Right lobe of liver (tissue), 6 donors: ENCODE data around the gene ACTRT2. TPM values are rescaled to one million over a fixed set of nuclear protein-coding genes. Genes with fewer than 3 reads are reported as not detected.

ENCODE experiments used
- ATAC-seq, 4 donors: fragments of 200-7000 bp; cut with Tn5 transposase; one replicate each; pipeline ENCODE4 v1.9.1; 2020; ENCODE audit warnings: mild to moderate bottlenecking in 4 of 4, moderate library complexity in 4 of 4
- DNase-seq, 3 donors: peaks; one replicate each; pipeline ENCODE4 v3.0.0-alpha.2; 2020
- H3K27ac ChIP-seq, 3 donors: fragments of 200-600 bp; one replicate each; pipeline ENCODE4 v1.8.0; 2022
- H3K27me3 ChIP-seq, 2 donors: fragments of 200-600 bp; one replicate each; pipeline ENCODE4 v1.8.0; 2022
- H3K36me3 ChIP-seq, 4 donors: fragments of 200-600 bp; sonication (generic) in 1 of 4; one replicate each; pipeline versions ENCODE4 v1.5.1 to v1.8.0; 2017 to 2022; ENCODE audit warnings: control low read depth in 1 of 4
- H3K4me1 ChIP-seq, 4 donors: fragments of 200-600 bp; sonication (generic) in 1 of 4; one replicate each; pipeline versions ENCODE4 v1.5.1 to v1.8.0; 2017 to 2022; ENCODE audit warnings: control low read depth in 1 of 4
- H3K4me3 ChIP-seq, 3 donors: fragments of 200-600 bp; one replicate each; pipeline ENCODE4 v1.8.0; 2022
- H3K9me3 ChIP-seq, 4 donors: fragments of 200-600 bp; sonication (generic) in 1 of 4; one replicate each; pipeline versions ENCODE4 v1.5.1 to v1.8.0; 2017 to 2022; ENCODE audit warnings: control low read depth in 1 of 4
- POLR2A ChIP-seq: fragments of 450-650 bp; IDR thresholded peaks from one replicate; pipeline ENCODE4 v1.6.1; 2017; ENCODE audit warnings: antibody characterized with exemption, mild to moderate bottlenecking
- WGBS: methylation state at CpG from one replicate; pipeline ENCODE4 v1.1.6; 2018; ENCODE audit warnings: low coverage, low lambda C conversion rate; ENCODE audit not compliant: insufficient coverage; ENCODE audit errors: missing lambda C conversion rate; 5-methylcytosine and 5-hydroxymethylcytosine counted together
- intact Hi-C, 2 donors: fragments of 100-400 bp; cut with DNase I; formaldehyde crosslinking; loops; one replicate each; pipeline versions ENCODE4 v1.11.2 to v1.14.1; 2022
- total RNA-seq, 6 experiments: library from RNA; depleted of rRNA in 2 of 6; stranded (reverse); fragments of >200 nt in 2 of 6; fragmentation: NEBNext Ultra II Directional in 3 of 6; extraction: Animal tissue kit (Norgen Biotek cat#: 25700) in 3 of 6; gene quantifications; one replicate each; pipeline versions ENCODE4 v1.1.0 to v1.2.4, GENCODE V29; 2016 to 2023
- TF ChIP-seq, protein P1 (sequence below), 4 donors: fragments of 200-600 bp in 3 of 4; fragments of 450-650 bp in 1 of 4; IDR thresholded peaks; one replicate each; pipeline versions ENCODE4 v1.5.1 to v1.8.0; 2016 to 2022; ENCODE audit warnings: antibody characterized with exemption in 4 of 4, mild to moderate bottlenecking in 2 of 4
- donor health status: DM: no; HTN: yes; CAD: no.
- donor health status: DM: no; HTN: no; CAD: no.
- donor health status: DM: no; HTN: no; CAD: no.
- donor health status: DM: no; HTN: yes; CAD: no.
- donor health status: DM: no; HTN: yes; CAD: no.

The ACTRT2 gene
- total RNA-seq, 6 experiments from 2014 or later: not detected

GRCh38 chr1:3033790-3034090, 12.5 kb downstream of the ACTRT2 start:
- Histone ChIP-seq H3K9me3 (no peaks in the 10 kb centered on the region), H3K36me3 (no peaks in the 10 kb centered on the region), H3K4me3 (no peak overlapping the region), H3K4me1 (no peaks in the 10 kb centered on the region), H3K27ac (no peak overlapping the region), H3K27me3 (no peaks in the 10 kb centered on the region)
- DNase-seq: no peak
- WGBS: no CpG with 5 or more reads among the region's 4 CpGs
- intact Hi-C loops: no loop called here
- TF ChIP-seq POLR2A: no peak
- TF ChIP-seq, protein P1, sequence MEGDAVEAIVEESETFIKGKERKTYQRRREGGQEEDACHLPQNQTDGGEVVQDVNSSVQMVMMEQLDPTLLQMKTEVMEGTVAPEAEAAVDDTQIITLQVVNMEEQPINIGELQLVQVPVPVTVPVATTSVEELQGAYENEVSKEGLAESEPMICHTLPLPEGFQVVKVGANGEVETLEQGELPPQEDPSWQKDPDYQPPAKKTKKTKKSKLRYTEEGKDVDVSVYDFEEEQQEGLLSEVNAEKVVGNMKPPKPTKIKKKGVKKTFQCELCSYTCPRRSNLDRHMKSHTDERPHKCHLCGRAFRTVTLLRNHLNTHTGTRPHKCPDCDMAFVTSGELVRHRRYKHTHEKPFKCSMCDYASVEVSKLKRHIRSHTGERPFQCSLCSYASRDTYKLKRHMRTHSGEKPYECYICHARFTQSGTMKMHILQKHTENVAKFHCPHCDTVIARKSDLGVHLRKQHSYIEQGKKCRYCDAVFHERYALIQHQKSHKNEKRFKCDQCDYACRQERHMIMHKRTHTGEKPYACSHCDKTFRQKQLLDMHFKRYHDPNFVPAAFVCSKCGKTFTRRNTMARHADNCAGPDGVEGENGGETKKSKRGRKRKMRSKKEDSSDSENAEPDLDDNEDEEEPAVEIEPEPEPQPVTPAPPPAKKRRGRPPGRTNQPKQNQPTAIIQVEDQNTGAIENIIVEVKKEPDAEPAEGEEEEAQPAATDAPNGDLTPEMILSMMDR (IDR thresholded peaks at IDR 0.05): no peak
- no peak for ATAC-seq

DNA sequence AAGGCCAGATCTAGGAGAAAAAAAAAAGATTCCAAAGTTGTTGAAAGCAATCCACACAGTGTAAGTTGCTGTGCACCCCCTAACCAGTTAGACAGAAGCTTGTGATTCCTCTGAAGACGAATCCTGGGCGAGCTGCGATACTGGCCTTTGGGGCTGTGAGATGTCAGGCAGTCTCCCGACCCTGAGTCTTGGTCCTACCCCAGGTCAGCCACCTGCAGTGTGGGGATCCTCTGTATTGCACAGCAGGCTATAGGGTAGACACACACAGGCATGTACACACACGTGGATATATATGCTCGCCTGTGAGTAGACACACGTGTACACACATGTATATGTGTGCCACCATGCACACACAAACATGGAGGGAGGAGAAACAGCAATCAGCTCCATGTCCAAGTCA, 12.9 kb downstream of the ACTRT2 start:
- TF ChIP-seq, protein P1 (IDR thresholded peaks at IDR 0.05): no peak
- TF ChIP-seq POLR2A: no peak
- intact Hi-C loops: no loop called here
- Histone ChIP-seq H3K4me3 (no peak overlapping the region), H3K27ac (no peak overlapping the region), H3K27me3 (no peaks in the 10 kb centered on the region), H3K4me1 (no peaks in the 10 kb centered on the region), H3K9me3 (no peaks in the 10 kb centered on the region), H3K36me3 (no peaks in the 10 kb centered on the region)
- 44% methylated on average over 3 of the region's 7 CpGs for WGBS
- DNase-seq: peak in 1 of 3 donors; percentile 28
- no peak for ATAC-seq

- intact Hi-C loops: no loop called here
- Histone ChIP-seq H3K4me1 (no peaks in the 10 kb centered on the region), H3K4me3 (no peak overlapping the region), H3K27me3 (no peaks in the 10 kb centered on the region), H3K36me3 (no peaks in the 10 kb centered on the region), H3K27ac (no peak overlapping the region), H3K9me3 (no peaks in the 10 kb centered on the region)
- ATAC-seq: no peak
- TF ChIP-seq, protein P1 (IDR thresholded peaks at IDR 0.05): no peak
- TF ChIP-seq POLR2A: no peak
- 55% methylated on average over 7 of the region's 14 CpGs for WGBS
- DNase-seq: peak in 1 of 3 donors; percentile 37
Measured at GRCh38 chr1:3034728-3035562, 13.7 kb downstream of the ACTRT2 start.

- no peak for TF ChIP-seq POLR2A
- TF ChIP-seq, protein P1 (IDR thresholded peaks at IDR 0.05): no peak
- ATAC-seq: no peak
- Histone ChIP-seq H3K9me3 (no peaks in the 10 kb centered on the region), H3K4me3 (no peak overlapping the region), H3K36me3 (no peaks in the 10 kb centered on the region), H3K27ac (no peak overlapping the region), H3K4me1 (no peaks in the 10 kb centered on the region), H3K27me3 (no peaks in the 10 kb centered on the region)
- WGBS: 18% methylated on average over 6 of the region's 19 CpGs
- intact Hi-C loops: no loop called here
- peak in 2 of 3 donors; percentile 36 to 43 for DNase-seq
Measured at GRCh38 chr1:3035563-3036446, 14.5 kb downstream of the ACTRT2 start.
